SK-N-SH (cell line): Measurements from ENCODE around the gene CDH4. TPM values are rescaled to one million over a fixed set of nuclear protein-coding genes. Genes with fewer than 3 reads are reported as not detected.

Source experiments
- CTCF ChIA-PET: fragments of 300-600, 350-600 bp; formaldehyde crosslinking; extraction: SDS; loops from one replicate; lab custom pipeline; 2021; lab: Yijun Ruan, JAX
- POLR2A ChIA-PET: fragments of 350-600 bp; sonication (Branson Sonifier 250); formaldehyde crosslinking; extraction: SDS; loops from one replicate; lab custom pipeline; 2020; ENCODE audit warnings: antibody characterized with exemption, inconsistent platforms; lab: Yijun Ruan, JAX
- DNase-seq: peaks from one replicate; pipeline ENCODE4 v3.0.0; 2012
- H2AFZ ChIP-seq: fragments of 200-600 bp; sonication (generic); 2 replicates; pipeline ENCODE4 v1.8.1; 2016; ENCODE audit warnings: antibody characterized with exemption, mild to moderate bottlenecking, low read depth
- H3F3A ChIP-seq: fragments of 200-600 bp; sonication (generic); replicated peaks from 2 replicates; pipeline ENCODE3; 2016; ENCODE audit warnings: antibody characterized with exemption, mild to moderate bottlenecking; ENCODE audit not compliant: insufficient read depth
- H3K27ac ChIP-seq, 2 experiments: fragments of 200-500 bp in 1 of 2; fragments of 200-600 bp in 1 of 2; sonication (Bioruptor generic) in 1 of 2; sonication (generic), shearing (Covaris generic) in 1 of 2; 2 replicates each; pipeline versions ENCODE4 v1.5.1 to v1.6.1; 2014 to 2016; ENCODE audit warnings: low read depth in 2 of 2, inconsistent platforms in 1 of 2, low read length in 1 of 2, mild to moderate bottlenecking in 1 of 2, mixed read lengths in 1 of 2
- H3K27me3 ChIP-seq: fragments of 200-600 bp; sonication (generic), shearing (Covaris generic); 2 replicates; pipeline ENCODE4 v1.6.1; 2016; ENCODE audit warnings: mixed run types; ENCODE audit not compliant: insufficient read depth
- H3K36me3 ChIP-seq, 2 experiments: fragments of 200-500 bp in 1 of 2; fragments of 200-600 bp in 1 of 2; sonication (Bioruptor generic) in 1 of 2; sonication (generic) in 1 of 2; replicated peaks in 1 of 2; 2 replicates each; pipeline versions ENCODE3 to v1.5.1; 2014 to 2016; ENCODE audit warnings: low read length in 1 of 2, mild to moderate bottlenecking in 1 of 2; ENCODE audit not compliant: insufficient read depth in 2 of 2, control insufficient read depth in 1 of 2
- H3K4me1 ChIP-seq, 2 experiments: fragments of 200-500 bp in 1 of 2; fragments of 200-600 bp in 1 of 2; sonication (Bioruptor generic) in 1 of 2; sonication (generic), shearing (Covaris generic) in 1 of 2; 2 replicates each; pipeline versions ENCODE4 v1.5.1 to v1.6.1; 2014 to 2016; ENCODE audit warnings: low read depth in 1 of 2, low read length in 1 of 2, mixed run types in 1 of 2; ENCODE audit not compliant: insufficient read depth in 2 of 2, control insufficient read depth in 1 of 2
- H3K4me2 ChIP-seq: fragments of 200-600 bp; sonication (generic), shearing (Covaris generic); 2 replicates; pipeline ENCODE4 v1.6.1; 2017; ENCODE audit warnings: mixed run types
- H3K4me3 ChIP-seq, 2 experiments: fragments of 200-500 bp in 1 of 2; fragments of 200-600 bp in 1 of 2; sonication (Bioruptor generic) in 1 of 2; sonication (generic), shearing (Covaris generic) in 1 of 2; 2 replicates each; pipeline versions ENCODE4 v1.5.1 to v1.8.1; 2014 to 2016; ENCODE audit warnings: low read depth in 2 of 2, inconsistent platforms in 1 of 2, low read length in 1 of 2, mild to moderate bottlenecking in 1 of 2, mixed read lengths in 1 of 2, moderate library complexity in 1 of 2
- H3K79me2 ChIP-seq: fragments of 200-600 bp; sonication (generic); 2 replicates; pipeline ENCODE4 v1.8.1; 2017; ENCODE audit warnings: mild to moderate bottlenecking; ENCODE audit not compliant: insufficient read depth
- H3K9ac ChIP-seq: fragments of 200-600 bp; sonication (generic); 2 replicates; pipeline ENCODE4 v1.6.1; 2017; ENCODE audit warnings: mixed run types
- H3K9me2 ChIP-seq: fragments of 200-600 bp; sonication (generic); 2 replicates; pipeline ENCODE4 v1.6.1; 2017; ENCODE audit warnings: mixed run types
- H3K9me3 ChIP-seq: fragments of 200-600 bp; sonication (generic); 2 replicates; pipeline ENCODE4 v1.6.1; 2017; ENCODE audit warnings: mixed run types, mild to moderate bottlenecking, moderate library complexity
- H4K20me1 ChIP-seq: fragments of 200-600 bp; sonication (generic); 2 replicates; pipeline ENCODE4 v1.6.1; 2017; ENCODE audit warnings: mild to moderate bottlenecking, mixed run types; ENCODE audit not compliant: insufficient read depth
- EZH2phosphoT487 ChIP-seq: fragments of 200-600 bp; sonication (generic); IDR thresholded peaks from 2 replicates; pipeline ENCODE4 v1.6.1; 2017; ENCODE audit warnings: low read depth, mixed run types, mild to moderate bottlenecking, antibody characterized with exemption, moderate library complexity, borderline replicate concordance
- FOSL2 ChIP-seq: IDR thresholded peaks from 2 replicates; pipeline ENCODE4 v1.4.0; 2012; ENCODE audit warnings: low read depth, mild to moderate bottlenecking, moderate library complexity, borderline replicate concordance
- FOXJ3 ChIP-seq: sonication (generic); formaldehyde crosslinking; IDR thresholded peaks from 2 replicates; pipeline ENCODE4 v1.5.1; 2020; ENCODE audit warnings: mild to moderate bottlenecking, missing genetic modification reagents
- GATA2 ChIP-seq: sonication (generic); formaldehyde crosslinking; IDR thresholded peaks from 2 replicates; pipeline ENCODE4 v1.5.0; 2020; ENCODE audit warnings: mild to moderate bottlenecking, missing genetic modification reagents
- IRF3 ChIP-seq: fragments of 150-350 bp; IDR thresholded peaks from 2 replicates; pipeline ENCODE4 v1.6.1; 2016; ENCODE audit warnings: mild to moderate bottlenecking, low read depth, low read length
- JUND ChIP-seq: IDR thresholded peaks from 2 replicates; pipeline ENCODE4 v1.4.0; 2012
- MXI1 ChIP-seq: IDR thresholded peaks from 2 replicates; pipeline ENCODE4 v1.6.1; 2012; ENCODE audit warnings: mild to moderate bottlenecking, low read depth, low read length, improper control_type of control experiment
- NRF1 ChIP-seq: IDR thresholded peaks from 2 replicates; pipeline ENCODE4 v1.6.1; 2012; ENCODE audit warnings: low read depth, mild to moderate bottlenecking, low read length
- POLR2AphosphoS5 ChIP-seq: IDR thresholded peaks from 2 replicates; pipeline ENCODE4 v1.6.1; 2012; ENCODE audit warnings: low read depth, low read length
- RAD21 ChIP-seq: IDR thresholded peaks from 2 replicates; pipeline ENCODE4 v1.6.1; 2012; ENCODE audit warnings: mild to moderate bottlenecking, low read length
- RCOR1 ChIP-seq: fragments of 150-350 bp; IDR thresholded peaks from 2 replicates; pipeline ENCODE4 v1.6.1; 2017; ENCODE audit warnings: antibody characterized with exemption, low read length
- RFX5 ChIP-seq: IDR thresholded peaks from 2 replicates; pipeline ENCODE4 v1.6.1; 2012; ENCODE audit warnings: mild to moderate bottlenecking, improper control_type of control experiment, low read length
- TAF1 ChIP-seq: IDR thresholded peaks from 2 replicates; pipeline ENCODE4 v1.6.1; 2012; ENCODE audit warnings: low read depth, mild to moderate bottlenecking, low read length, moderate library complexity, borderline replicate concordance
- WGBS: methylation state at CpG from one replicate; pipeline ENCODE4 v1.1.6; 2017; ENCODE audit warnings: low lambda C conversion rate; 5-methylcytosine and 5-hydroxymethylcytosine counted together
- polyA plus RNA-seq, 3 experiments: library from polyadenylated mRNA; depleted of rRNA; stranded (reverse); fragments of >200 nt; gene quantifications; 2 replicates each; pipeline ENCODE4 v1.2.3, GENCODE V29; 2012
- TF ChIP-seq, protein P1 (sequence below): IDR thresholded peaks from 2 replicates; pipeline ENCODE4 v1.4.0; 2012; ENCODE audit warnings: low read depth, borderline replicate concordance
- TF ChIP-seq, protein P2 (sequence below): IDR thresholded peaks from 2 replicates; pipeline ENCODE4 v1.4.0; 2012; ENCODE audit warnings: low read depth, borderline replicate concordance
- TF ChIP-seq, protein P3 (sequence below): fragments of 150-350 bp; IDR thresholded peaks from 2 replicates; pipeline ENCODE4 v1.6.1; 2017; ENCODE audit warnings: antibody characterized with exemption, low read length, low read depth, borderline replicate concordance

CDH4 gene
- polyA plus RNA-seq, 1 of the 3 experiments (the other 2 are of a cell fraction): not detected

DNA sequence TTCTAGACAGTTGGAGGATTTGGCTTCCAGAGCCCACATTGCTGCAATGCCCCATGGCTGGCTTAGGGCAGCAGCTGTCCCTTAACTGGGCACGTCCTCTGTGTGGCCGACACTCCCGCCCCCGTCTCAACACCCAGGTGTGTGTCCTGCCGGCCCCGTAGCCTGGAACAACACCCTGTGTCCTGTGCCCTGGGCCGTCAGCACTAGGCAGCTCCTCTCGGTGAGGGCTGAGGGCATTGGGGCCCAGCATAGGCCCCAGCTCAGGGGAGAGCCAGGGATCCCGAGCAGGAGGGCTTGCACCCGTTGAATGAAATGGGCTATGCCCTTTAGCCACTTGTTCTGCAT is 121.0 kb downstream of the CDH4 start (continued):
- TF ChIP-seq IRF3: no peak
- TF ChIP-seq EZH2phosphoT487: no peak
- TF ChIP-seq, protein P1, sequence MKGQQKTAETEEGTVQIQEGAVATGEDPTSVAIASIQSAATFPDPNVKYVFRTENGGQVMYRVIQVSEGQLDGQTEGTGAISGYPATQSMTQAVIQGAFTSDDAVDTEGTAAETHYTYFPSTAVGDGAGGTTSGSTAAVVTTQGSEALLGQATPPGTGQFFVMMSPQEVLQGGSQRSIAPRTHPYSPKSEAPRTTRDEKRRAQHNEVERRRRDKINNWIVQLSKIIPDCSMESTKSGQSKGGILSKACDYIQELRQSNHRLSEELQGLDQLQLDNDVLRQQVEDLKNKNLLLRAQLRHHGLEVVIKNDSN: no peak
- TF ChIP-seq POLR2AphosphoS5: no peak
- TF ChIP-seq, protein P2, sequence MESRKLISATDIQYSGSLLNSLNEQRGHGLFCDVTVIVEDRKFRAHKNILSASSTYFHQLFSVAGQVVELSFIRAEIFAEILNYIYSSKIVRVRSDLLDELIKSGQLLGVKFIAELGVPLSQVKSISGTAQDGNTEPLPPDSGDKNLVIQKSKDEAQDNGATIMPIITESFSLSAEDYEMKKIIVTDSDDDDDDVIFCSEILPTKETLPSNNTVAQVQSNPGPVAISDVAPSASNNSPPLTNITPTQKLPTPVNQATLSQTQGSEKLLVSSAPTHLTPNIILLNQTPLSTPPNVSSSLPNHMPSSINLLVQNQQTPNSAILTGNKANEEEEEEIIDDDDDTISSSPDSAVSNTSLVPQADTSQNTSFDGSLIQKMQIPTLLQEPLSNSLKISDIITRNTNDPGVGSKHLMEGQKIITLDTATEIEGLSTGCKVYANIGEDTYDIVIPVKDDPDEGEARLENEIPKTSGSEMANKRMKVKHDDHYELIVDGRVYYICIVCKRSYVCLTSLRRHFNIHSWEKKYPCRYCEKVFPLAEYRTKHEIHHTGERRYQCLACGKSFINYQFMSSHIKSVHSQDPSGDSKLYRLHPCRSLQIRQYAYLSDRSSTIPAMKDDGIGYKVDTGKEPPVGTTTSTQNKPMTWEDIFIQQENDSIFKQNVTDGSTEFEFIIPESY: no peak
- no peak for TF ChIP-seq RAD21
- TF ChIP-seq NRF1: no peak
- TF ChIP-seq RCOR1: no peak
- TF ChIP-seq TAF1: no peak
- no peak for TF ChIP-seq GATA2
- no peak for TF ChIP-seq RFX5
- TF ChIP-seq FOXJ3 (CRISPR knock-in tag): no peak
- TF ChIP-seq MXI1: no peak
- no peak for TF ChIP-seq JUND

- no peaks in the 10 kb centered on the region for H3K9me3 ChIP-seq
- POLR2A ChIA-PET: no interaction called here
- H4K20me1 ChIP-seq: no peaks in the 10 kb centered on the region
- no peak overlapping the region for H3K4me3 ChIP-seq
- no peaks in the 10 kb centered on the region for H3K79me2 ChIP-seq
- TF ChIP-seq RFX5 (no peak), FOSL2 (no peak), NRF1 (no peak), EZH2phosphoT487 (no peak)
- TF ChIP-seq, protein P3, sequence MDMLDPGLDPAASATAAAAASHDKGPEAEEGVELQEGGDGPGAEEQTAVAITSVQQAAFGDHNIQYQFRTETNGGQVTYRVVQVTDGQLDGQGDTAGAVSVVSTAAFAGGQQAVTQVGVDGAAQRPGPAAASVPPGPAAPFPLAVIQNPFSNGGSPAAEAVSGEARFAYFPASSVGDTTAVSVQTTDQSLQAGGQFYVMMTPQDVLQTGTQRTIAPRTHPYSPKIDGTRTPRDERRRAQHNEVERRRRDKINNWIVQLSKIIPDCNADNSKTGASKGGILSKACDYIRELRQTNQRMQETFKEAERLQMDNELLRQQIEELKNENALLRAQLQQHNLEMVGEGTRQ: no peak
- no peaks in the 10 kb centered on the region for H3K27me3 ChIP-seq
- H3K4me2 ChIP-seq: no peak overlapping the region
- CTCF ChIA-PET: no interaction called here
- no peak for DNase-seq
- no peak overlapping the region for H2AFZ ChIP-seq
- H3F3A ChIP-seq: no peaks in the 10 kb centered on the region
- H3K27ac ChIP-seq: no peak overlapping the region
- H3K9me2 ChIP-seq: no peaks in the 10 kb centered on the region
- H3K4me1 ChIP-seq: no peaks in the 10 kb centered on the region
- H3K9ac ChIP-seq: no peak overlapping the region
- WGBS: 59% methylated on average over 17 of the region's 19 CpGs
- H3K36me3 ChIP-seq: no peaks in the 10 kb centered on the region
Measured at GRCh38 chr20:61373956-61374545, 122.0 kb downstream of the CDH4 start.
